GM20000 (cell line): ENCODE data around the gene ABHD2.
"Not testable (repeated sequence)": the region's sequence is repeated elsewhere in the genome, so short reads cannot be mapped to it uniquely, and the experiment has no call there.

Experiments used
- DNase-seq: peaks from one replicate; pipeline ENCODE4 v3.0.0; 2012; ENCODE audit warnings: low spot score
- TF ChIP-seq, protein P1 (sequence below): IDR thresholded peaks from 2 replicates; pipeline ENCODE4 v1.5.1; 2012; ENCODE audit warnings: mild to moderate bottlenecking, control low read depth; ENCODE audit errors: extremely low read depth, missing control alignments

Gene ABHD2

DNA sequence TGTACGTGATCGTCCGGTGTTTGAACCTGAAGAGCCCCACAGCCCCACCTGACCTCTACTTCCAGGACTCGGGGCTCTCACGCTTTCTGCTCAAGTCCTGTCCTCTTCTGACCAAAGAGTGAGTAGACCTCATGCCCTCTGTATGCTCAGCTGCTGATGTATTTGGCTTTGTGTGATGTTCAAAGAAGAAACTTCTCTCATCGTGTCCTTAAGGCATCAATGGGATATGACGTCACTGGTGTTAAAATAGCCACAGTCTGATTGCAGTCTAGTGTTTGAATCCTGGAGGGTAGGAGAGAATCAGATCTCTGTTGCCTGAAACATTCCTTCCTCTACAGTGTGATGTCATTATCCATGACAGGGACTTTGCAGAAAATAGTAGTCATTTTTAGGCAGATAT lies 28.1 kb downstream of the ABHD2 start:
- DNase-seq = no peak

DNA sequence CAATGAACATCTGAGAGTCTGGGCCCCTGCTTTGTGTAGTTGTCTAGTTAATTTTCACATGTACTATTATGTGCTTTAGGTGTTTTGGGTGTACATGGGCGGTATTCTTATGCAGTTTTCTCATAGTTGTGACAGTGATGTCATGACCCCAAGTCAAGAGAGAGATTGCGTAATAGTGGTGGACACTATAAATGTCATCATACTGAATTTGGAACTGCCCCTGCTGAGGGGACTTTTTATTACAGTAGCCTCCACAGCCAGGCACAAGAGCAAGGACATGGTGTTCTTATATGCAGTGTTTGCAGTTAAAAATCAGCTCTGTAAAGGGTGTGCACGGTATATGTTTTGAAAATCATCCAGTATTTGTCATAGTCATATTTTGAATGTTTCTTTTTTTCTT lies 29.5 kb downstream of the ABHD2 start:
- TF ChIP-seq, protein P1, sequence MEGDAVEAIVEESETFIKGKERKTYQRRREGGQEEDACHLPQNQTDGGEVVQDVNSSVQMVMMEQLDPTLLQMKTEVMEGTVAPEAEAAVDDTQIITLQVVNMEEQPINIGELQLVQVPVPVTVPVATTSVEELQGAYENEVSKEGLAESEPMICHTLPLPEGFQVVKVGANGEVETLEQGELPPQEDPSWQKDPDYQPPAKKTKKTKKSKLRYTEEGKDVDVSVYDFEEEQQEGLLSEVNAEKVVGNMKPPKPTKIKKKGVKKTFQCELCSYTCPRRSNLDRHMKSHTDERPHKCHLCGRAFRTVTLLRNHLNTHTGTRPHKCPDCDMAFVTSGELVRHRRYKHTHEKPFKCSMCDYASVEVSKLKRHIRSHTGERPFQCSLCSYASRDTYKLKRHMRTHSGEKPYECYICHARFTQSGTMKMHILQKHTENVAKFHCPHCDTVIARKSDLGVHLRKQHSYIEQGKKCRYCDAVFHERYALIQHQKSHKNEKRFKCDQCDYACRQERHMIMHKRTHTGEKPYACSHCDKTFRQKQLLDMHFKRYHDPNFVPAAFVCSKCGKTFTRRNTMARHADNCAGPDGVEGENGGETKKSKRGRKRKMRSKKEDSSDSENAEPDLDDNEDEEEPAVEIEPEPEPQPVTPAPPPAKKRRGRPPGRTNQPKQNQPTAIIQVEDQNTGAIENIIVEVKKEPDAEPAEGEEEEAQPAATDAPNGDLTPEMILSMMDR = no peak
- no peak for DNase-seq

More for the DNA sequence above, 28.1 kb downstream of the ABHD2 start:
- TF ChIP-seq, protein P1 = no peak

DNA sequence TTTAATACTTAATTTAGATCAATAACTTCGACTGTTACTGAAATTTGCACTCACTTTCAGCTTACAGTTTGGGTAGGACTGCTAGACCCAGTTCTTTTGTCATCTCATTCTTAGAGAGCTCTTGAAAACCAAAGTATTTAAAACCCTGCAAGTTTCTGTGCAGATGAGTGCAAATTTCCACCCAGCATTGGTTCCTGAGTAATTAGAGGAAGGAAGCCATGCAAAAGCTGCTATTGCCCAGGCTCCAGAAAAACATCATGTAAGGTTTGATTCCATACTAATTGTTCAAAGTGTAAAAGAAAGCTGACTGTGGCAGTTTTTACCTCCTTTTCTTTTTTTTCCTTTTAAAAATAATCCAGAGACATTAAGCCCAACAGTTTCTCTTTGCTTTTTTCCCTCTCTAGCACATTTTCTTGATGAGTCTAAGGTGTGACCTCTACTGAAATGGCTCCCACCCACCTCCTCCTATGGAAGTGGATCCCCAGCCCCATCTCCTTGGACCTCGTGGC lies 30.3 kb downstream of the ABHD2 start:
- DNase-seq = no peak
- TF ChIP-seq, protein P1 = no peak

DNA sequence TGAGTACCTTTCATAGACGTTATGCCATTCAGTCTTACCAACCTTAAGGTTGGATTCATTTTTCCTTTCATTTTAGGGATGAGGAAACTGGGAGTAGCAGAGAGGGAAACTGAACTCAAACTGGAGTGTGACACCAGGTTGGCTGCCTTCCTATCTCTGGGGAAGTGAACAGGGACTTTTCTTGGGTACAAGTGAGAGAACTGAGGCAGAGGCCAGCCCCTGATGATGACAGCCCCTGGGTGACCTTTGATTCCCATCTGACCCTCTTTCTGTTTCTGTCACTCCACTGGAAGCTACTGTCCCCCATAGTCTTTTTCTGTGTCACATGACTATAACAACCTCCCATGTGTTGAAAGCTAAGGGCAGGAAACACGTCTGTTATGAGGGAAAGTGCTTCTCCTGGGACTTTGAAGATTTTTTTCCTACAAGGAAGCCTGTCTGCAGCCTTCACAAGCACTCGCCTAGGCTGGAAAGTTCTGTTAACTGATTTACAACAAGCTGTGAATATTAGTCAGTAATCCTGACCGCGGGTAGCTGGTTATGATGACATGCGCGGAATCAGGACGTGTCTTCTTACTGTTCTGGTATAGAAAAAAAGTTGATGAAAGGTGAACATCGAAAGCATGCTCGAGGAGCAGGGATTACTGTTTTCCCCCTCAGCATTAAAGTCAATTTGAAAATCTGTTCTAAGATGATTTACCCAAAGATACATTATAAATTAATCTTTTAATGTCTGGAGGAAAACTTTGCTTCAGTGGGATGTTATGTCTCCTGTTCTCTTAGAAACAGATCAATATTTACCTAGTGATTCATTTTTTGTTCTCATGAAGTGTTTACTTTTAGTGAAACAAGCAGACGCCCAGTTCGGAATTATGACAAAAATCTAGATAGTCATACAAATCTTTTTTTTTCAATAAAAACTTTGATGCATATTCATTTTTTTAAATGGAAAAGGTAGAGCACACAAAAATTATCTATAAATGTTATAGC lies 31.5 kb downstream of the ABHD2 start:
- TF ChIP-seq, protein P1 = no peak
- no peak for DNase-seq

DNA sequence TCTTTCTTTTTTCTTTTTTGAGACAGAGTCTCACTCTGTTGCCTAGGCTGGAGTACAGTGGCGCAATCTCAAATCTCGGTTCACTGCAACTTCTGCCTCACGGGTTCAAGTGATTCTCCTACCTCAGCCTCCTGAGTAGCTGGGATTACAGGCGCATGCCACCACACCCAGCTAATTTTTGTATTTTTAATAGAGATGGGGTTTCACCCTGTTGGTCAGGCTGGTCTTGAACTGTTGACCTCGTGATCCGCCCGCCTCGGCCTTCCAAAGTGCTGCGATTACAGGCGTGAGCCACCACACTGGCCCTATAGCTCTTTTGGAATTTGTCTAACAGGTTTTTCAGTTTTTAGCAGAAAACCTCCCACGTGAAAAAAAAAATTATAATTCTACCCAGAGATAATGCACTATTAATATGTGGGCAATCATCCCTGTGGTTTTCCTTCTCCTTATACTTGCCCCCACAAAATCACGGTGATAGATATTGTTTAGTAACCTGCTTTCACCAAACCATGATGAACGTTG lies 32.3 kb downstream of the ABHD2 start:
- not testable (repeated sequence) for DNase-seq

DNA sequence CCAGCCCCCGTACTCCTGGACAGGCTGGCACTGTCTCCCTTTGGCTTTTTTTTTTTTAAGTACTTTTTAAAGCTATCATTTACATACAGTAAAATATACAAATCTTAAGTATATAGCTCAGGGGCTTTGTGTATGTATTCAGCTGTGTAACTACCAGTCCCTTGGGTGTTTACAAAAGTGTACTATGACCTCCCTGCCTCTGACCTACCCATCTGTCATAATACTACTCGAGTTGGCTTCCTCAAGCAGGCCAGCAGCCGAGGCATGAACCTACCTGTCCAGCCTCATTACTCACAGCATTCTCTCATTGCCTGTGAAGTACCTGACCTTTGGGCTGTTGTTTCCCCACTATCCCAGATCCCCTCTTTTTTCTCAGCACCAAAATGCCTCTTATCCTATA lies 33.2 kb downstream of the ABHD2 start:
- no peak for DNase-seq
- TF ChIP-seq, protein P1 = no peak

DNA sequence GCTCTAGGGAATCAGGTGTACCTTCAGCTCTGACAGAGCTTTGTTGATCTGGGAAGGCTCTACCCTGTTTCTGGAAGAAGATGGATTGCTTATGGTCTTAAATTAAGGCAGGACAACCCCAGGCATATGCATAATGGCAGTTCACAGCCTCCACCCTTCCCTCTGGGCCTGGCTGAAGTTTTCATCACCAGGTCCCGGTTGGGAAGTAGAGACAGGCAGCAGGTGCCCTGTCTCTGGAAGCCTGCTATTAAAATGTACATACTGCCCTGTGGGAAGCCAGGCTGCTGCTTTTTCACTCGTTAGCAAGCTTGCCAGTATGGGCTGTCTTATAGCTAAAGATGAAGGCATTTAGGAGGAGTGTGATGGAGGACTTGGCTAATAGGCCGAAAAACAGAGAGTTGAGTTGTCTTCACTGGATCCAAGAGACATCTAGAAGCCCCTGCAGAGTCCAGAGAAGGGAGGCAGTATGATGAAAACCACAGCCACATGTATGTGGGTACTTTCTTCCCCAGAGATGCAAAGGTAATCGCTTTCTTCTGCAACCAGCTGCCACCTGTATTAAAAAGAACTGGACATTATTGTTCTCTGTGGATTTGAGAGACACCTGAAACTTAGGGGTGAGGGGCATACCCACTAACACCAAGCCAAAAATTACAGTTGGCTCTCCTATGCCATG lies 34.4 kb downstream of the ABHD2 start:
- DNase-seq = no peak
- TF ChIP-seq, protein P1 = no peak
